Middle frontal gyrus (tissue), 1 donor: ENCODE measurements around the gene CCR2.

Experiments
- DNase-seq: peaks from one replicate; pipeline ENCODE4 v3.0.0-alpha.2; 2015; ENCODE audit warnings: low spot score; ENCODE audit errors: extremely low spot score

The CCR2 gene

GRCh38 chr3:46354478-46354877, 567 bp downstream of the CCR2 start:
- no peak for DNase-seq

- DNase-seq, result no peak
Observed at GRCh38 chr3:46354984-46355383, 1.1 kb downstream of the CCR2 start.

GRCh38 chr3:46356276-46356675, 2.4 kb downstream of the CCR2 start:
- no peak for DNase-seq

- no peak for DNase-seq
Observed at GRCh38 chr3:46356909-46357308, 3.0 kb downstream of the CCR2 start.

DNA sequence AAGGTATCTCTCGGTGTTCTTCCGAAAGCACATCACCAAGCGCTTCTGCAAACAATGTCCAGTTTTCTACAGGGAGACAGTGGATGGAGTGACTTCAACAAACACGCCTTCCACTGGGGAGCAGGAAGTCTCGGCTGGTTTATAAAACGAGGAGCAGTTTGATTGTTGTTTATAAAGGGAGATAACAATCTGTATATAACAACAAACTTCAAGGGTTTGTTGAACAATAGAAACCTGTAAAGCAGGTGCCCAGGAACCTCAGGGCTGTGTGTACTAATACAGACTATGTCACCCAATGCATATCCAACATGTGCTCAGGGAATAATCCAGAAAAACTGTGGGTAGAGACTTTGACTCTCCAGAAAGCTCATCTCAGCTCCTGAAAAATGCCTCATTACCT, 4.6 kb downstream of the CCR2 start:
- DNase-seq, result no peak

DNA sequence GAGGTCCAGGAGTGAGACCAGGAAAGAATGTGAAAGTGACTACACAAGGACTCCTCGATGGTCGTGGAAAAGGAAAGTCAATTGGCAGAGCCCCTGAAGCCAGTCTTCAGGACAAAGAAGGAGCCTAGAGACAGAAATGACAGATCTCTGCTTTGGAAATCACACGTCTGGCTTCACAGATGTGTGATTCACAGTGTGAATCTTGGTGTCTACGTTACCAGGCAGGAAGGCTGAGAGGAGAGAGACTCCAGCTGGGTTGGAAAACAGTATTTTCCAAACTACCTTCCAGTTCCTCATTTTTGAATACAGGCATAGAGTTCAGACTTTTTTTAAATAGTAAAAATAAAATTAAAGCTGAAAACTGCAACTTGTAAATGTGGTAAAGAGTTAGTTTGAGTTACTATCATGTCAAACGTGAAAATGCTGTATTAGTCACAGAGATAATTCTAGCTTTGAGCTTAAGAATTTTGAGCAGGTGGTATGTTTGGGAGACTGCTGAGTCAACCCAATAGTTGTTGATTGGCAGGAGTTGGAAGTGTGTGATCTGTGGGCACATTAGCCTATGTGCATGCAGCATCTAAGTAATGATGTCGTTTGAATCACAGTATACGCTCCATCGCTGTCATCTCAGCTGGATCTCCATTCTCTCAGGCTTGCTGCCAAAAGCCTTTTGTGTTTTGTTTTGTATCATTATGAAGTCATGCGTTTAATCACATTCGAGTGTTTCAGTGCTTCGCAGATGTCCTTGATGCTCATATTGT, 6.0 kb downstream of the CCR2 start:
- DNase-seq, result no peak

GRCh38 chr3:46360907-46361306, 7.0 kb downstream of the CCR2 start:
- DNase-seq, result no peak

GRCh38 chr3:46361408-46362283, 7.7 kb downstream of the CCR2 start:
- DNase-seq, result no peak

- DNase-seq, result no peak
Observed at GRCh38 chr3:46365041-46365440, 11.1 kb downstream of the CCR2 start.

DNA sequence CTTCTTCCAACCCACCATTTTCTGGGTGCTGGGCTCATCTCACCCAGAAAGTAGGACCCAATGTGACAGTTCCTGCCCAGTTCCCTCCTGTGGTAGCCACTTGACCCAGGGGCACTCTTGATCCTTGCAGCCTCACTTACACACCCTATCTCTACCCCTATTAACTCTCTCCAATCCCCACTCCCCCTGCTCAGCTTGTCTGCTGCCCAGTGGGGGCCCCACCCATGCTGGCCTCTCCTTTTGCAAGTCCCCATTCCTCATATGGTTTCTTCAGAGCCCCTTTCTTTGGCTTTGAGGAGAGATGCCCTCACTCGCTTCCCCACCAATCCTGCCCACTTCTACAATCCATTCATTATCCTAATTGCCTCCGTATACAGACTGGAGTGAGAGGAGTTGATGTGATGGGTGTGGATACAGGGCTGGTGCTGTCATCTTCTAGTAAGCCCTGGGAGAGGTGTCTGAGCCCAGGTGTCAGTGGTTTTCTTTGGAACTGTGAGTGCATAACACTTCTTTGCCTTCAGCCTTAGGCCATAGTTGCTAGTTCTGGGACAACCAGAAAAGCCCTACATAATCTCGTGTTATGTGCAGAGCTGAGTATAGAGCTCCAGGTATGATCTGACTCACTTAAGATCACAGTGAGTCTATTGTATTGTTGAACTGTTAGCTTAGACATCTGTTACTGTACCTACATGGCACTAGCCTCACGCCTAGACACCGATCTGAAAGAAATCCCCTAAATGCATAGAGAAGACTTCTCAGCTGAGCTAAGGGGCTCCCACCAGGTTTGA, 12.0 kb downstream of the CCR2 start:
- no peak for DNase-seq

GRCh38 chr3:46367811-46368210, 13.9 kb downstream of the CCR2 start:
- no peak for DNase-seq

GRCh38 chr3:46368569-46368968, 14.7 kb downstream of the CCR2 start:
- DNase-seq, result no peak

DNA sequence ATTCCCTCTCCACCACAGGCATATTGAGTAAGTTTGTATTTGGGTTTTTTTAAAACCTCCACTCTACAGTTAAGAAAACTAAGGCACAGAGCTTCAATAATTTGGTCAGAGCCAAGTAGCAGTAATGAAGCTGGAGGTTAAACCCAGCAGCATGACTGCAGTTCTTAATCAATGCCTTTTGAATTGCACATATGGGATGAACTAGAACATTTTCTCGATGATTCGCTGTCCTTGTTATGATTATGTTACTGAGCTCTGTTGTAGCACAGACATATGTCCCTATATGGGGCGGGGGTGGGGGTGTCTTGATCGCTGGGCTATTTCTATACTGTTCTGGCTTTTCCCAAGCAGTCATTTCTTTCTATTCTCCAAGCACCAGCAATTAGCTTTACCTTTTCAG, 15.2 kb downstream of the CCR2 start:
- no peak for DNase-seq

DNA sequence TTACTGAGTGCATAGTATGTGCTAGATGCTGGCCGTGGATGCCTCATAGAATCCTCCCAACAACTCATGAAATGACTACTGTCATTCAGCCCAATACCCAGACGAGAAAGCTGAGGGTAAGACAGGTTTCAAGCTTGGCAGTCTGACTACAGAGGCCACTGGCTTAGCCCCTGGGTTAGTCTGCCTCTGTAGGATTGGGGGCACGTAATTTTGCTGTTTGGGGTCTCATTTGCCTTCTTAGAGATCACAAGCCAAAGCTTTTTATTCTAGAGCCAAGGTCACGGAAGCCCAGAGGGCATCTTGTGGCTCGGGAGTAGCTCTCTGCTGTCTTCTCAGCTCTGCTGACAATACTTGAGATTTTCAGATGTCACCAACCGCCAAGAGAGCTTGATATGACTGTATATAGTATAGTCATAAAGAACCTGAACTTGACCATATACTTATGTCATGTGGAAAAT, 15.8 kb downstream of the CCR2 start:
- no peak for DNase-seq

DNA sequence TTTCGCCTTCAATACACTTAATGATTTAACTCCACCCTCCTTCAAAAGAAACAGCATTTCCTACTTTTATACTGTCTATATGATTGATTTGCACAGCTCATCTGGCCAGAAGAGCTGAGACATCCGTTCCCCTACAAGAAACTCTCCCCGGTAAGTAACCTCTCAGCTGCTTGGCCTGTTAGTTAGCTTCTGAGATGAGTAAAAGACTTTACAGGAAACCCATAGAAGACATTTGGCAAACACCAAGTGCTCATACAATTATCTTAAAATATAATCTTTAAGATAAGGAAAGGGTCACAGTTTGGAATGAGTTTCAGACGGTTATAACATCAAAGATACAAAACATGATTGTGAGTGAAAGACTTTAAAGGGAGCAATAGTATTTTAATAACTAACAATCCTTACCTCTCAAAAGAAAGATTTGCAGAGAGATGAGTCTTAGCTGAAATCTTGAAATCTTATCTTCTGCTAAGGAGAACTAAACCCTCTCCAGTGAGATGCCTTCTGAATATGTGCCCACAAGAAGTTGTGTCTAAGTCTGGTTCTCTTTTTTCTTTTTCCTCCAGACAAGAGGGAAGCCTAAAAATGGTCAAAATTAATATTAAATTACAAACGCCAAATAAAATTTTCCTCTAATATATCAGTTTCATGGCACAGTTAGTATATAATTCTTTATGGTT, 17.1 kb downstream of the CCR2 start, which contains the start of gene CCR5:
Gene CCR5 (plus strand): TSS at position 108 of the 680 bp plus-strand sequence. CDS start 1,957 bp downstream, outside the sequence.
- no peak for DNase-seq

DNA sequence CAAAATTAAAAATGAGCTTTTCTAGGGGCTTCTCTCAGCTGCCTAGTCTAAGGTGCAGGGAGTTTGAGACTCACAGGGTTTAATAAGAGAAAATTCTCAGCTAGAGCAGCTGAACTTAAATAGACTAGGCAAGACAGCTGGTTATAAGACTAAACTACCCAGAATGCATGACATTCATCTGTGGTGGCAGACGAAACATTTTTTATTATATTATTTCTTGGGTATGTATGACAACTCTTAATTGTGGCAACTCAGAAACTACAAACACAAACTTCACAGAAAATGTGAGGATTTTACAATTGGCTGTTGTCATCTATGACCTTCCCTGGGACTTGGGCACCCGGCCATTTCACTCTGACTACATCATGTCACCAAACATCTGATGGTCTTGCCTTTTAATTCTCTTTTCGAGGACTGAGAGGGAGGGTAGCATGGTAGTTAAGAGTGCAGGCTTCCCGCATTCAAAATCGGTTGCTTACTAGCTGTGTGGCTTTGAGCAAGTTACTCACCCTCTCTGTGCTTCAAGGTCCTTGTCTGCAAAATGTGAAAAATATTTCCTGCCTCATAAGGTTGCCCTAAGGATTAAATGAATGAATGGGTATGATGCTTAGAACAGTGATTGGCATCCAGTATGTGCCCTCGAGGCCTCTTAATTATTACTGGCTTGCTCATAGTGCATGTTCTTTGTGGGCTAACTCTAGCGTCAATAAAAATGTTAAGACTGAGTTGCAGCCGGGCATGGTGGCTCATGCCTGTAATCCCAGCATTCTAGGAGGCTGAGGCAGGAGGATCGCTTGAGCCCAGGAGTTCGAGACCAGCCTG, 17.8 kb downstream of the CCR2 start:
- no peak for DNase-seq

DNA sequence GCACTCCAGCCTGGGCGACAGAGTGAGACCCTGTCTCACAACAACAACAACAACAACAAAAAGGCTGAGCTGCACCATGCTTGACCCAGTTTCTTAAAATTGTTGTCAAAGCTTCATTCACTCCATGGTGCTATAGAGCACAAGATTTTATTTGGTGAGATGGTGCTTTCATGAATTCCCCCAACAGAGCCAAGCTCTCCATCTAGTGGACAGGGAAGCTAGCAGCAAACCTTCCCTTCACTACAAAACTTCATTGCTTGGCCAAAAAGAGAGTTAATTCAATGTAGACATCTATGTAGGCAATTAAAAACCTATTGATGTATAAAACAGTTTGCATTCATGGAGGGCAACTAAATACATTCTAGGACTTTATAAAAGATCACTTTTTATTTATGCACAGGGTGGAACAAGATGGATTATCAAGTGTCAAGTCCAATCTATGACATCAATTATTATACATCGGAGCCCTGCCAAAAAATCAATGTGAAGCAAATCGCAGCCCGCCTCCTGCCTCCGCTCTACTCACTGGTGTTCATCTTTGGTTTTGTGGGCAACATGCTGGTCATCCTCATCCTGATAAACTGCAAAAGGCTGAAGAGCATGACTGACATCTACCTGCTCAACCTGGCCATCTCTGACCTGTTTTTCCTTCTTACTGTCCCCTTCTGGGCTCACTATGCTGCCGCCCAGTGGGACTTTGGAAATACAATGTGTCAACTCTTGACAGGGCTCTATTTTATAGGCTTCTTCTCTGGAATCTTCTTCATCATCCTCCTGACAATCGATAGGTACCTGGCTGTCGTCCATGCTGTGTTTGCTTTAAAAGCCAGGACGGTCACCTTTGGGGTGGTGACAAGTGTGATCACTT, 18.8 kb downstream of the CCR2 start:
- DNase-seq, result no peak

GRCh38 chr3:46374755-46375154, 20.8 kb downstream of the CCR2 start:
- DNase-seq, result no peak

GRCh38 chr3:46375218-46375617, 21.3 kb downstream of the CCR2 start:
- no peak for DNase-seq
